Stimulated activated CD4-positive, alpha-beta T cell treated with anti-CD3 and anti-CD28 coated beads, TNF-alpha, amount 100 ng/mL, for 48 hours (primary cell): Measurements from ENCODE around the gene WDR54.
"Not testable (repeated sequence)": the region's sequence is repeated elsewhere in the genome, so short reads cannot be mapped to it uniquely, and the experiment has no call there.

Experiments used
- DNase-seq, 3 donors: peaks; one replicate each; pipeline ENCODE4 v3.0.0-alpha.2; 2020; ENCODE audit warnings: low read depth in 3 of 3

WDR54 gene

GRCh38 chr2:74454654-74455511, 33.4 kb downstream of the WDR54 start, which contains the start of gene INO80B:
INO80B (plus strand) TSS chr2:74455087; CDS start chr2:74455117, 30 bp downstream.
- DNase-seq, result peak; percentile 92 to 97 (median 95)

GRCh38 chr2:74457129-74457548, 35.6 kb downstream of the WDR54 start:
- DNase-seq, result no peak

- peak; percentile 52 to 77 (median 66) for DNase-seq
These were observed 36.1 kb downstream of the WDR54 start for GRCh38 chr2:74457549-74458131.

- DNase-seq, result peak; percentile 95 to 99 (median 97)
These were observed 36.8 kb downstream of the WDR54 start, which contains the start of gene WBP1 for GRCh38 chr2:74458132-74458937. WBP1 (plus strand) TSS chr2:74458438; CDS start chr2:74458603, 165 bp downstream.

- DNase-seq, result no peak
These were observed 37.4 kb downstream of the WDR54 start for GRCh38 chr2:74458938-74459363.

- not testable (repeated sequence) for DNase-seq
These were observed 38.1 kb downstream of the WDR54 start for GRCh38 chr2:74459503-74460118.

- DNase-seq, result not testable (repeated sequence)
These were observed 38.7 kb downstream of the WDR54 start for GRCh38 chr2:74460187-74460586.

- DNase-seq, result no peak
These were observed 39.9 kb downstream of the WDR54 start for GRCh38 chr2:74461187-74462053.

- no peak for DNase-seq
These were observed 40.7 kb downstream of the WDR54 start for GRCh38 chr2:74462054-74462785.

GRCh38 chr2:74462786-74463105, 41.2 kb downstream of the WDR54 start:
- DNase-seq, result no peak

- DNase-seq, result no peak
These were observed 42.9 kb downstream of the WDR54 start for GRCh38 chr2:74464406-74464805.

GRCh38 chr2:74470742-74471141, 49.2 kb downstream of the WDR54 start:
- not testable (repeated sequence) for DNase-seq

GRCh38 chr2:74471332-74472065, 50.0 kb downstream of the WDR54 start:
- no peak for DNase-seq

- peak; percentile 90 to 95 (median 94) for DNase-seq
These were observed 50.8 kb downstream of the WDR54 start, which contains the start of gene MRPL53 for GRCh38 chr2:74472086-74472944. MRPL53 (minus strand) TSS chr2:74472680; CDS start chr2:74472660, 20 bp downstream.

- DNase-seq, result no peak
These were observed 51.4 kb downstream of the WDR54 start for GRCh38 chr2:74472945-74473258.

GRCh38 chr2:74474481-74474880, 53.0 kb downstream of the WDR54 start:
- no peak for DNase-seq

GRCh38 chr2:74474899-74475298, 53.4 kb downstream of the WDR54 start:
- no peak for DNase-seq
